NCI-H510A (cell line): ENCODE measurements around the gene CARD6.
"Not testable (repeated sequence)": the region's sequence is repeated elsewhere in the genome, so short reads cannot be mapped to it uniquely, and the experiment has no call there.

ENCODE experiments used
- DNase-seq: peaks from one replicate; lab custom pipeline; 2025; lab: John Stamatoyannopoulos, UW

CARD6 gene

DNA sequence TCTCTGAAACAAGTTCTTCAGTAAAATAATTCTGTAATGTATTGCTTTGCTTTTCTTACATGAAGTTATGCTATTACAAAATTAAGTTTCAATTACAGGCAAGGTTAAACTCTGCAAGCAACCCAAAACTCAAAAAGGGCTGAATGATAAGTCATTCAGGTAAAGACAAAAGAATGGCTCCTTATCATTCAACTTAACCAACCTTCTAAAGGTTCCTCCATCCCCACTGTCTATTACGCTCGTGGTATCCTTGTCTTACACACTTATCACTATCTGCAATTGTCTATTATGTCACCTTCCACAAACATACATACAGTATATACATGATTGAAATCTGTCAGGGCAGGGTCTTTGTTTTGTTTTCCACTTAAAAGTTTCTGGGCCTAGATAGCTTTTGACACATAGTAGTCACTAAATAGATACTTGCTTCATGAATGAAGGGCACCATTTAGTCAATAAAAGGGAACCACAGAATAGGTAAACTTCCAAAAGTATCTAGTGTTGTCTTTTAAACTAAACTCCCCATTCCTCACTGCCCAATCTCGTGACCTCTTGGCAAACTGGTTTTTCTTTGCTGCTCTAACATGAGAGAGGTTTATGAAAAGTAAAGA is 13.0 kb upstream of the CARD6 start:
- DNase-seq: no peak

DNA sequence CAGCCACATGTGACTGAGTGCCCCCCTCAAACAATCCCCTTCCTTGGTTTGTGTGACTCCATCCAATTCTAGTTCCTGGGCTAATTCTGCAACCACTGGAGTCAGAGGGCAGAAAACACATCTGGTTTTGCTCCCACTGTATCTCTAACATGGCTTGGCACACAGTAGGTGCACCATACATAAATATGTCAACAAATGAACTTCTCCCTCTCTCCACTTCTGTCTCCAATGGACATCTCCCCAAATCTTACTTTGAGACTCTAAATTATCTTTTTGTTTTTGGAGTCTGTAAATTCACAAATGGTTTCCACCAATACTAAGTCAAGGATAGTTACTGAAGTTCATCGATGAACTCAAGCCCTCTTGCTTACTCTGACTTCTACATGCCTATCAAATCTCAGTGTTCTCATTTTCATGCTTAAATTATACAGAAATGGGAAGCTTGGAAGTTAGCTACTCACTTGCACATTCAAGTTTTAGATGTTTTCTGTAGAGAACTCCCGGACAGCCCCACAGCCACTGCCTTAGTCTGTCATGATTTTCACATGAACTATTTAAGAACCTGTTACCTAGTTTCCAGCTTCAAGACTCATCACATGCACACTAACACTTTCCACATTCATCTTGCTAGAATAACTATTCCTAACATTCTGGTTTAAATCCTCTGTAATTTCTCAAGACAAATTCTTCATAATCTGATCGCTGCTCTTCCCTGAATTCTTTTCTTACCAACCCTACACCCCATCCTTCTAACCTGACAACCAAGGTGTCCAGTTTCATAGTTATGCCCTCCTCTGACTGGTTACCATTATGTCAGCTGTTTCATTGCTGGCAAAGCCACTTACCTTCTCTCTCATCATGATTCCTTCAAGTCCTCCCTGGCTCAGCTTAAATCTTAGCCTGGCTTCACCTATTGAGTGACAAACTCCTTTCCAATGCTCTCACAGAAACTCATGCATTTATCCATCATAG is 12.2 kb upstream of the CARD6 start:
- no peak for DNase-seq

DNA sequence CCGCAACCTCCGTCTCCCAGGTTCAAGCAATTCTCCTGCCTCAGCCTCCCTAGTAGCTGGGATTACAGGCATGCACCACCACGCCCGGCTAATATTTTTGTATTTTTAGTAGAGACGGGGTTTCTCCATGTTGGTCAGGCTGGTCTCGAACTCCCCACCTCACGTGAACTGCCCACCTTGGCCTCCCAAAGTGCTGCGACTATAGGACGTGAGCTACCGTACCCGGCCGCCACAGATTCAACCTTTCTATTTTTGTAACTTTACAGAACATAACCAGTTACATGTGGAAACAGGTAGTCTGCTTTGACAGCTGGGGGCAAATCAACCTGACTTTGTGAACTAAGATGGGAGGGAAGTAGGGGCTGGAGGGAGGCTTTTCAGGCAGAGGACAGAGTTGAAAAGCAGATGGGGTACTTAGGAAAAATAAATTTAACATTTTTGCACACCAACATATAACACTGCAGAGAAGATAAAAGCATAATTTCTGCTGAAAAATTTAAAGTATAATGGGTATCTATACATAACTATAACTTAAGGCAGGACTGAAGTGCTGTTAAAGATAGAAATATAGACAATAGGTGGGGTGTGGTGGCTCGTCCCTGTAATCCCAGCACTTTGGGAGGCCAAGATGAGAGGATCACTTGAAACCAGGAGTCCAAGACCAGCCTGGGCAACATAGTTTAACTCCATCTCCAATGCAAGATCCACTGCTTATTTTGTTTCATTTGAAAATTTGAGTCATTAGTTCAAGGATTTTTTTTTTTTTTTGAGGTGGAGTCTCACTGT is 11.2 kb upstream of the CARD6 start:
- no peak for DNase-seq

DNA sequence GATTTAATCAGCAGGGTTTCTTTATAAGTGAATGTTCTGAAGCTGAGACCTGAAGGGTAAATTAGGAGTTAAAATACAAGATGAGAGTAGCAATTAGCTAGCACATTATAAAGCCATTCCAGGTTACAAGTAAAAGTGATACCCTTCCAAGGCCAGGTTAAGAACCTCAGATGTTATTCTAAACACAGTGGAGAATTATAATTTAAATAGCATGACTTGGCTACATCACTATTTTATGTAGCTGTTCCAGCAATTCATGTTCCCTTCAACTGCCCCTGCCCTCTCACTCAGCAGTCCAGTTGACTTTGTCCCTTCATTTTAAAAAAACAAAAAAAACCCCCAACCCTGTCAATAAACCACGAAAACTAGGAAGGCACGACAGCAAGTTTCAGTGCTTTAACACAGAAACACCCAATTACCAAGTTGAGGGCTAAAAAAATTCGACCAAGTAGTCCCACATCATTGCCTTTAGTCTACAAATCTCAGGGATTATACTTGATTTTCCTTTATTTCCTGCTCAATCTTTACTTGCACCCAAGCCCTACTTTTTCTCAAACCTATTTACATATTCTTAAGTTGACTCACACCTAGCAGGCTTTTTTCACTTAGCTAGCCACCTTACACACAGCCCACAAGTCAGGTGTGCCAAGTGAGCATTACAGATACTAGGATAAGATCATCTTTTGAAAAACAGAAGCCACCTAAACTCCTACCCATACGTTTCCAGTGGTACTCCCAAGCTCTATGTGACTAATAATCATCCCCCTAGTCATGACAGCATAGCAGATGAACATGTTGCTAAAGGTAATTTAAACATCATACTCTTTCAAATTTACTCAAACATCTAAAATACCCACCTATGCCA is 9.6 kb upstream of the CARD6 start:
- DNase-seq: no peak

DNA sequence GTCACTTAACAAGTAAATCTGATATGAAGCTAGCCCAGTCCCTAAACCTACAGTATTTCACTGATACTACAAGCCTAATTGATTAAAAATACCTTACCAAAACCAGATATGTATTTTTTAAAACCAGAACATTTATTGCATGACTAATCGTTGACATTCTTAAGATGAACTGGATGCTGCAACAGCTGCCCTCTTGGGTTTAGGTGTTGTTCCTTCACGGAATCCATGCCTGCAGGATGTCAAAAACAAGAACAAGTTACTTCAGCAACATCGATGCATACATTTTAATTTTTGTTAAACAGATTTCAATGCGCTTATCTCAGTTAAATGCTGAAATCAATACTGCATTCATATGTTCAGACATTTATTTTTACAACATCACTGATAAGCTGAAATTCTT is 8.8 kb upstream of the CARD6 start:
- no peak for DNase-seq

DNA sequence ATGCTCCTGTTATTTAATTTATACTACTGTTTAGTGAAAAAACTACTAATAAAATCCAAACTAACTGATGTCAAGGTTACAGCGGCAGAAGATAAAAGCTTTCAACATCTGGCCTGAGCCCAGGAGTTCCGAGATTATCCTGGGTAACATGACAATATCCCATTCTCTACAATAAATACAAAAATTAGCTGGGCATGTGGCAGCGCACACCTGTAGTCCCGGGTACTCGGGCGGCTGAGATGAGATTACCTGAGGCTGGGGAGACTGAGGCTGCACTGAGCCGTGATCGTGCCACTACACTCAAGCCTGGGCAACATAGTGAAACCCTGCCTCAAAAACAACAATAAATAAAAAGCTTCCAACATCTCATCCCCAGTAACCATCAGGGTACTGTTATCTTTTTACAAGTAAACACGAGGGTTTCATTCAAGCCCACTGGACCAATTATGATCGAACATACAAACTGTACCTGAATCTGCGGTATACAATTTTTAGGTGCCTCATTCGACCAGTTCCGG is 7.4 kb upstream of the CARD6 start:
- no peak for DNase-seq

DNA sequence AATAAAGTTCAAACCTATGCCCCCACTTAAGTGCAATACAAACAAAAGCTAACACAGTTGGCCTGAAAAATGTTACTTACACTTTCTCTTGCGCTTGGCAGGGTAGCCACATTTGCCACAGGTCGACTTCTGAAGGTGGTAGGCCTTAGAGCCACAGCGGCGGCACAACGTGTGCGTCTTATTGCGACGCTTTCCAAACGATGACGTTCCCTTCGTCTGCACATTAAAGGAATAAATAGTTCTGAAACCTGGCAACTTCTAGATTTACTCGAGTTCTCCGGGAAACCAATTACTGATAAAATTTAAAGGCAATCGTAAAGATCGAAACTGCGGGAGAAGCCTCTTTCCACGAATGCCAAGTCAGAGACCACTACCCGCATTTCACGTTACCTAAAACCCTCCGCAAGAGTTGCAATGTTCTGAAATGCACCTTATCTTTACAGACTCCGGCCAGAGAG is 6.7 kb upstream of the CARD6 start:
- no peak for DNase-seq

DNA sequence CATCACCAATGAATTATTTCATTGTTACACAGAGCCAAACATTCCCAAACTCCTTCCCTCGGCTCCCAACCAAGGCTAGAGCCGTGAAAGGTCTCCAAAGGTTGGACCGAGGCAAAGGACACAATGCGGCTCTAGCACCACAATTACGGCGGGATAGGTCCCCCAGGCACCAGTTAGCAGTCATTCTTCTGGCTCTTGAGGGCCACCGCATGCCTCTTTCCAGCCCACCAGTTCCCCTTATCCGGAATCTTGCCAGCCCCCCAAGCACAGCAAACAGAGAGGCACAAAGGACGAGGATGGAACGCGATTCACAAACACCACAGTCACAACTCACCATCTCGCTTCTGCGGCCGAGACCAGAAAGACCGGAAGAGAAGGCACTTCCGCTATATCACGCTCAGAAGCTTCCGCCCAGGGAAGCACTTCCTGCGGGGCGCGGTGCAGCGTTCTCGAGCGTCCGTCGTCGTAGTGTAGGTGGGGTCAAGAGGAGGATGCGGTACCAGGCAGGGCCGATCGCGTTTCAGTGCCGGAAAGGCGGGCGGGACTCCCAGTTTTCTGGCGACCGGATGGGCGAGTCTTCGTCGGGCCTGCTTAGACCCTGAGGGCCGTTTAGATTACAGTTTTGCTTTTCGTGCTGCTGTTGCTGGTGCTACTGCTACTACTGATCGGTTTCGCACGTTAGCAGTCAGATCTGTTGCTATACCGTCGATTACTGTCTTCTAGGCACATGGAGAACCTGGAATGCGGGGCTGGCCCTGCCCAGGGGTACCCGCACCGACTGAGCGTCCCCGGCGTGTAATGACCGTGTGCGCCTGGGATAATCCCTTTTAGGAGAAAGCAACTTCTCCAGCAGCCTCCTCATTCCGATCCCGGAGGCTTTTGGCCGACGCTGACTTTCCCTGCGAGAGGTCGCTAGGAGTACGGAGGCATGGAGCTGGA is 6.0 kb upstream of the CARD6 start, which contains the start of gene RPL37:
Gene RPL37, minus strand, starts transcription at position 374 of the 939 bp plus-strand sequence. Its CDS starts 37 bp downstream, at position 337.
- peak; percentile 96 for DNase-seq

DNA sequence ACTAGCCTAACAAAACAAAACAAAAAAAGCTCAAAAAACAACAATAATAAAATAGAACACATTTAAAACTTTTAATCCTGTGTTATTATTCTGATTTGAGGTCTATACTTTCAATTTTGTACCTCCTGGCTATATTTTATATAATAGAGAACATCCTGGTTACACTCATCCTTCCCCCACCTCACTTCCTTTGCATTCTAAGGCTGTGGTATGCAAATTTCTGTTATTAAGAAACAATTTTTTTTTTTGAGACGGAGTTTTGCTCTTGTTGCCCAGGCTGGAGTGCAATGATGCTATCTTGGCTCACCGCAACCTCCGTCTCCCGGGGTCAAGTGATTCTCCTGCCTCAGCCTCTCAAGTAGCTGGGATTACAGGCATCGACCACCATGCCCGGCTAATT is 3.1 kb upstream of the CARD6 start:
- no peak for DNase-seq

DNA sequence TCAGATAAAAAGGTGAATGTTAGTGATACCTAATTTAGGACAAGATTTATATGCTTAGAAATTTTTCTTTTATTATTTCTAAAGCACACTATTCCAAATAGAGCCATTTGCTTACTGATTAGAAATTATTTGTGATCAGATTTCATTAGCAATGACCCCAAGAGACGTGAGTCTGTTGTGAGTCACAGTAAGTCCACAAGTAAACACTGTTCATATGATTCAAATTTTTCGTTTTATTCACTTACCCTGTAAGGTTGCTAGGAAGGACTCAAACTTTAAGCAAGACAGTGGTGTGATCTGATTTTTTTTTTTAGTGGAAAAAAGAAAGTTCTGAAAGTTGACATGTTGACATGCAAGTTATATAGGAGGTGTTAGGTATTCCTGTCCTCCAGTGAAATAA is 1.2 kb downstream of the CARD6 start:
- no peak for DNase-seq

DNA sequence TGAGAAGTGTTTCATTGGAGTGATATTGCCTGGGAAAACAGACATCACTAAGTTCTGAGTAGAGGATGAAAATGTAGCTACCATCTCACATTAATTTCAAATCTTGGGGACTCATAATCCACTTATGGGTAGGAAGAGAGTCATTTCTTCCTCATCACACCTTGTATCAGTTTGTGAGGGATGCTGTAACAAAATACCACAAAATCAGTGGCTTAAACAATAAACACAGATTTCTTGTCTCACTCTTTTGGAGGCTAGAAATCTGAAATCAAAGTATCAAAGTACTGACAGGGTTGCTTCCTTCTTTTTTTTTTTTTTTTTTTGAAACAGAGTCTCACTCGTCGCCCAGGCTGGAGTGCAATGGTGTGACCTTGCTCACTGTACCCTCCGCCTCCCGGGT is 3.4 kb downstream of the CARD6 start:
- no peak for DNase-seq

DNA sequence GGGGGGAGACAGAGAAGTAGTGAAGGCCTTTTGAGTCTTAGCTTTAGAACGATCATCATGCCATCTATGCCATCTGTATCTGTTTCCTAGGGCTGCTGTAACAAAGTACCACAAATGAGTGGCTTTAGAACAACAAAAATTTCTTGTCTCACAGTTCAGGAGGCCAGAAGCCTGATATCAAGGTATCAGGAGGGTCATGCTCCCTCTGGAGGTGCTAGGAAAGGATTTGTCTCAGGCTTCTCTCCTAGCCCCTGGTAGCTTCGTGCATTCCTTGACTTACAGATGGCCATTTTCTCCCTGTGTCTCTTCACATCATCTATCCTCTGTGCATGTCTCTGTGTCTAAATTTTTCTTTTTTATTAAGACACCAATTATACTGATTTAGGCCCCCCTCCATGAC is 5.2 kb downstream of the CARD6 start:
- no peak for DNase-seq

DNA sequence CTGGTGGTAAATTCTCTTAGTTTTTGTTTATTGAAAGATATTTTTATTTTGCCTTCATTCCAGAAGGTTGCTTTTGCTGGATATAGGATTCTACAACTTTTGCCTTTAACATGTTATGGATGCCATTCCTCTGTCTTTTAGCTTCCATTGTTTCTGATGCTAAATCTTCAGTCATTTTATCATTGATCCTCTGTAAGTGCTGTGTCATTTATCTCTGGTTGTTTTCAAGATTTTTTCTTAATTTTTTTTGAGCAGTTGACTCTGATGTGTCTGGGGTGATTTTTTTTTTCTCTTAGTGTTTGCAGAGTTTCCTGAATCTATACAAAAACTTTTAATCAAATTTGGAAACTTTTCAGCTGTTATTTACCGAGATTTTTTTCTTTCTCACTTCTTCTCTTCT is 6.4 kb downstream of the CARD6 start:
- no peak for DNase-seq

DNA sequence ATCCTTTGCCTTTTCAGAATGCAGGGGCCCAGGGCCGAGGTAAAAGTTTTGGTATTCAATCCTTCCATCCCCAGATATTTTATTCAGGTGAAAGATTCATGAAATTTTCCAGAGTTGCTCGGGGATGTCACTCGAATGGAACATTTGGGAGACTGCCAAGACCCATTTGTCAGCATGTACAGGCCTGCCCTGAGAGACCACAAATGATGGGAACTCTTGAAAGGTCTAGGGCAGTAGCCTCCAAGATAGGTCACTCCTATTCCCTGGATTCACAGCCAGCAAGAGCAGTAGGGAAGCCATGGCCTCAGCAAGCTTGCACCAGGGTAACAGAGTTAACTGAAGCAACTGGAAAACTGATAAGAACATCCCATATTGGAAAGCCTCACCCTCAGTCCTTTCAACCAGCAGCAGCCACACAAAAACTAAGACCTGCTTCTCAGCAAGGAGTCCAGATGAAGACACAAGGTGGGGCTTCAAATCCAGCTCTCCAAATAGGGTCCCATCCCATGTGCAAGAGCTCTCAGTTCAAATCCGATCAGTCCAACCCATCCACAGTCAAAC is 12.5 kb downstream of the CARD6 start:
- no peak for DNase-seq

DNA sequence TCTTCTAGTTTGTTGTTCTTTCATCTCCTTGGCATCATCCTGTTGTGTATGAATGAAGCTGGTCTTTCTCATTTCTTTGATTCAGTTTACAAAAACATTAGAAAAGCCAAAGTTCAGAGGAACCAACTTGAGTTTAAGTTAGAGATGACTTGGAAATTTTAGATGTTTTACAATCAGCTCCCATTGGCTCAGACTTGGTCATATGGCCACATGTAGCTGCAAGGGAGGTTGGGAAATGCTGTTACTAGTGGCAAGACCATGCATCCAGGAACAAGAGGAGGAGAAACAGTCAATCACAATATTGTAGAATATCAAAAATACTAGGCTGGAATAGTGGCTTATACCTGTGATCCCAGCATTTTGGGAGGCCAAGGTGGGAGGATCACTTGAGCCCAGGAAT is 19.5 kb downstream of the CARD6 start:
- DNase-seq: no peak

DNA sequence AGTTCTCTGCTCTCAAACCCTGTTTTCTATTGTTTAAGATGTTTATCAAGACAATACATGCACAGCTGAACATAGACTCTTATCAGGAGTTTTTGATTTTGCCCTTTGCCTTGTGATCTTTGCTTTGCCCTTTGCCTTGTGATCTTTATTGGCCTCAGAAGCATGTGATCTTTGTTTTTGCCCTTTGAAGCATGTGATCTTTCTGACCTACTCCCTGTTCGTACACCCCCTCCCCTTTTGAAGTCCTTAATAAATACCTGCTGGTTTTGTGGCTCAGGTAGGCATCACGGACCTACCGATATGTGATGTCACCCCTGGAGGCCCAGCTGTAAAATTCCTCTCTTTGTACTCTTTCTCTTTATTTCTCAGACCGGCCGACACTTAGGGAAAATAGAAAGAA is 23.8 kb downstream of the CARD6 start:
- not testable (repeated sequence) for DNase-seq

DNA sequence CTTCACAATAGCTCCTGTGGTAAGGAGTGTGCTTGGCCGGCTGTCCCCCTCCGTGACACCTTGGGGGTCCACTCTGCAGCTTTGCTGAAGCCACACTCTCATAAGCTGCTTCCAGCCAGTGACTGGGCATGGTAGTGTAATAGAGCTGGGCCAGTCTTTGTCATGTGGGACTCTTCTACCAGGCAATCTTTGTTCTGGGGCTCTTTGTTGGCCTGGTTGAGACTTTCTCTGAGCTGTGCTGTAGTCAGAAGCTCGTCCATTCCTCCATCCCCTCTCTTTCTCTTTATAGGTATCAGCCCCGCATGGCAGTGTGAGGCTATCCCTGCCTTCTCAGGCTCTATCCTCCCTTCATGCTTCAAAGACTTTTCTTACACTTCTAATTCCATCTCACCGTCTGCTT is 25.7 kb downstream of the CARD6 start:
- no peak for DNase-seq

DNA sequence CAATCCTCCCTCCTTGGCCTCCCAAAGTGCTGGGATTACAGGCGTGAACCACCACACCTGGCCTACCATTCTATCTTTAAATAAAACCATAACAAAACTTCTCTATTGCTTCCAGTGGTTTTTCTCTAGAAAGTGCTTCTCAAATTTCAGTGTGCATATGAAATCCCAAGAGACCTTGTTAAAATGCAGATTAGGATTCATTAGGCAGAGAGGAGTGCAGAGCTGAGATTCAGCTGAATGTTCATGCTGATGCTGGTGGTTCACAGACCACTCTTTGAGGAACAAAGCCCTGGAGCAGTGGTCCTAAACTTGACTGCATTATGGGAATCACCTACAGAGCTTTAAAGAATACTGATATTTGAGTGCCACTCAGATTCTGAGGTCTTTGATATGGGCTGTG is 28.2 kb downstream of the CARD6 start:
- DNase-seq: no peak

DNA sequence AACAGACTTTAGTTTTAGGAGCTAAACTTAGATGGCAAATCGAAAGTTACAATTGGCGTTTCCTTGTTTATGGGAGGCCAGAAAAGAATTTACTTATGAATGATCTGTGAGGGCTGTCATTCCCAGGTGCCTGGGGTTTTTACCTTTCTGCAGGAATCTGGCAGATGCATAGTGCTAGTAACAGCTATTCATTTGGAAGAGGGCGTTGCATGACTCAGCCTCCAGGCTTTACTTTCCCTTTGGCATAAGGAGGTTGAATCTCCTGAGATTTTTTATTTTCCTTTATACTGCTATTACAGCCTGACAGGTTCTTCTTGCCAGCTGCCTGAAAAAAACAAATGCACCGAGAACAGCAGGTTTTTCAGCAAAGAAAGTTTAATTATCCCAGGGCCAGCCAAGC is 30.0 kb downstream of the CARD6 start:
- no peak for DNase-seq

DNA sequence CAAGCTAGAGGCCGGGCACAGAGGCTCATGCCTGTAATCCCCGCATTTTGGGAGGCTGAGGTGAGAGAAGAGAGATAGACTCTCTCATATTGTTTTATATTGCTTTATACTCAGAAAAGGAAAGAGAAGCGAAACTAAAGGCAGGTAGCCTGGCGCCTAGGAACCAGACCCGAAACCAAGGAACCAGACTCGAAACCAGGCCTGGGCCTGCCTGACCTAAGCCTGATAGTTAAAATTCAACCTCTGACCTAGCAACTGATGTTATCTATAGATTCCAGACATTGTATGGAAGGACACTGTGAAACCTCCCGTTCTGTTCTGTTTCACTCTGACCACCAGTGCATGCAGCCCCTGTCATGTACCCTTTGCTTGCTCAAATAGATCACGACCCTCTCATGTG is 31.1 kb downstream of the CARD6 start:
- not testable (repeated sequence) for DNase-seq
